CD4-positive, alpha-beta T cell treated with Interferon alpha-2 for 1 hour (primary cell): ENCODE measurements around the gene RNF150.

Experiments used
- DNase-seq, 2 donors: peaks; one replicate each; pipeline ENCODE4 v3.0.0-alpha.2; 2020 to 2022

RNF150 gene

GRCh38 chr4:140969296-140969695, 164.0 kb downstream of the RNF150 start:
- no peak for DNase-seq

- no peak for DNase-seq
Measured at GRCh38 chr4:140968371-140968770, 164.9 kb downstream of the RNF150 start.

GRCh38 chr4:140963883-140964282, 169.4 kb downstream of the RNF150 start:
- DNase-seq = no peak

DNA sequence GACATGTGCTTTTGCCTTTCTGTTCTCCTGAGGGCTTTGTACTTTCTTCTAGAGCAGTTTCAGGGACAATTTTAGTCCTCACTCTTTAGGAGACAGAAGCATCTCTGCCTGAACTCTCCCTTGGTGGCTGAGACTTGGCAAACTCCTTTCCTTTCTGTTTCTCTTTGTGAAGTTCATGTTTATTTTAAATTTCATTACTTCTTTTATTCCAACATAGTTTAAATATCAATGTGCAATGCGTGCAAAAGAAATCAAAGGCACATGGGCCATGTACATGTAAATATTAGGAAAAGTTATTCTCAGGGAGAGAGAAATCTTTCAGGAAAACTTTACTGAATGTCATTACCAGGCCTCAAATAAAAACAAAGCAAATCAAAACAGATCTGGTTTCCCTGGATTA, 177.6 kb downstream of the RNF150 start:
- DNase-seq = no peak

DNA sequence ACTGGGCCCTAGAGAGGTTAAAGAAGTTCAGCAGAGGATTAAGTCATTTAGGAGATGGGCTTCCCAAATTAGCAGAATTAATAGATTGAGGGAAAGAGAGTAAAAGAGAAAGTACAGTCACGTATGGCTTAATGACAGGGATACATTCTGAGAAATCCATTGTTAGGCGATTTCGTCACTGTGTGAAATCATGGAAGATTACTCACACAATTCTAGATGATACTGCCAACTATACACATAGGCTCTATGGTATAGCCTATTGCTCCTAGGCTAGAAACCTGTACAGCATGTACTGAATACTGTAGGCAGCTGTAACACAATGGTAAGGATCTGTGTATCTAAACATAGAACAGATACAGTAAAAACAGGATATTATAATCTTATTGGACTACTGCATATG, 180.6 kb downstream of the RNF150 start:
- no peak for DNase-seq

- DNase-seq = no peak
Measured at GRCh38 chr4:140947506-140947905, 185.8 kb downstream of the RNF150 start.

GRCh38 chr4:140945106-140945505, 188.2 kb downstream of the RNF150 start:
- DNase-seq = no peak

- no peak for DNase-seq
Measured at GRCh38 chr4:140944572-140944971, 188.7 kb downstream of the RNF150 start.

- DNase-seq = no peak
Measured at GRCh38 chr4:140944199-140944515, 189.1 kb downstream of the RNF150 start.

DNA sequence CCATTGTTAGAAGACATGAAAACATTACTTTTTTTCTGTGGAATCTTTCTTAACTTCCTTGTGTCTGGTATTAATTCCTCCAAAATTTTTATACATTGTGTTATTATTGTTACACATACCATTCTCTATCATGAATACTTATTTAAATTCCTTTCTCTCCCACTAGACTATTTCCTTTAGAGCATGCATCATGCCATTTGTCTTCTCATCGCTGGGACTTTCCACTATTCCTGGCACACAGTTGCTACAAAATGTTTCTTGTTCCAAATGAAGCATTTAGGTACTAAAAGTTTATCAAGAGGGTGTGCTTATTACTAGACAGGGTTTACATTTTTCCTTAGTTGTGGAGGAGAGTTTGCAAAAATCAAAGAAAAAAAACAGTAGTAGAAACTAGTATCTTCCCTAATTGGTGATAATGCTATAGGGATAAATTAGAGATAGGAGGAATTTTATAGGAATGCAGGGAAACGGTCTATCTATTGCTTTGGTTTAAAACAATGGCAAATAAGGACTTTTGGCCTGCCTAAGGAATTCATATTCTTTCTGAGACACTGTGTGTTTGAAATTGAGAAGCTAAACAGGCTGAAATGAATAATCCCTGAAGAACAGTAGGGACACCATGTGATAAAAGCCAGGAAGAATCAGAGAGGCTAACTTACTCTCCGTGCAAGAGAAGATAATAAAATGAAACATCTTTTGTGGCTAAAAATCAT, 189.6 kb downstream of the RNF150 start:
- no peak for DNase-seq

DNA sequence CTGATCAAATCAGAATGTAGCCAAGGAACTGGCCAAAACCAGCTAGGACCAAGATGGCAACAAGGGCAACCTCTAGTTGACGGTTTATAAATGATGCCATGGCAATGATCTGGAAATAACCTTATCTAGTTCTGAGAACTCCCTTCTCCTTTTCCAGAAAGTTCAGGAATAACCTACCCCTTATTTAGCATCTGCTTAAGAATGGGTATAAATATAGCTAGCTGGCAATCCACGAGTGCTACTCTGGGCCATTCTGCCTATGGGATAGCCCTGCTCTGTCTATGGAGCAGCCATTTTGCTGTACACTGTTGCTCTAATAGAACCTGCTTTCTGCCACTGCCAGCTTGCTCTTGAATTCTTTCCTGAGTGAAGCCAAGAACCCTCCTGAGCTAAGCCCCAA, 192.7 kb downstream of the RNF150 start:
- no peak for DNase-seq

GRCh38 chr4:140937866-140938265, 195.4 kb downstream of the RNF150 start:
- no peak for DNase-seq

DNA sequence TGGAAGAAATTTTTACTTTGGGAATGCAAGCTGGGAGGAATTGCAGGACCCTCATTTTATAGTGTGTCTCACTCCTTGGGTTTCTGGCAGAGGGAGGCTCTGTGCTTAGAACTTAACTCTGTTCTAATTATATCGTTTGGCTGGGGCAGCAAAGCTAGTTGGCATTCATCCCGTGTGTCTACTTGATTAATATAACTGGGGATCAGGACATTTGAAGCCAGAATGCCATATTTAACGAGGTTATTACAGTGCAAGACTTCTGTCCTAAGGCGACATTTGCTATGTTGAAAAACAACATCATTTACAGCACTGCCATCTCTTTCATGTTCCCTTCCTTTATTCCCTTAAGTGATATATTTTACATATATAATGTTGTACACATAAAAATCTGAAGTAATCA, 198.0 kb downstream of the RNF150 start:
- DNase-seq = no peak

DNA sequence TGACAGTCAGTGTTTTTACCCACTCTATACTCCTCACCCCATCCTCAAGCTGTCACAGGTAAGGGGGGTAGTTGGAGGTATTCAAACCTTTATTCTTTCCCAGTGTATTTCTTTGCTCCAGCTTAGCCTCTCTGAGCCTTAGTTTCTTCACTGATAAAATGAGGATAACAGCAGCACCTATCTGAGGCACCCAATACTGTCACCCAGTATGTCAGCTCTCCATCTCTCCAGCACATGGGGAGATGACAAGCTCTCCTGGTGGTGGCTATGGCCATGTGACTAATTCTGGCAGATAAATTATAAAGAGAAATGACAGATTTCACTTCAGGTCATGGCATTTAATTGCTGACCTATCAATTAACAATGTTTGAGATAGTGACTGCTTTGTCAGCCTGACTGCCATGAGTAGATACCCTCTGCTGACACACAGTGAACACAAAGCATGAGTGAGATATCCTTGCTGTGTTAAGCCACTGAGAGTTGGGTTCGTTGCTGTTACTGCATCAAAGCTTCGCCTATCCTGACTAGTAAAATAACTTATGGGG, 200.7 kb downstream of the RNF150 start:
- DNase-seq = no peak

DNA sequence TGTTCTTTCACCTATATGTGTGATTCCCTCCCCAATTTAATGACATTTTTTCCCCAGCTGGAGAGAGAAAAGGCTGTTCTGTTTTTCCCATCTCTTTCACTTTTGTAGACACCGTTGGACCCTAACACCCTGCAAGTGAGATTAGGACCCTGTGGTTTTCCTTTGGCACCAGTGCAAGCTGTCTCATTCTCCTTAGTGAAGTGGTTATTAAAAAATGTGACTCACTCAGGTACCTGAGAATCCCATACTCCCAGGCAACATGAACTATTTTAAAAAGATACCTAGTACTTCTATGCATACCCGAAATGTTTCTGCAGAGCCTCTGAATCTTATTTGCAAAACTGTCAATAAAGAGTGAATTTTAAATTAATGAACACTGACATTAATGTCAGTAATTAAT, 201.4 kb downstream of the RNF150 start:
- DNase-seq = no peak

DNA sequence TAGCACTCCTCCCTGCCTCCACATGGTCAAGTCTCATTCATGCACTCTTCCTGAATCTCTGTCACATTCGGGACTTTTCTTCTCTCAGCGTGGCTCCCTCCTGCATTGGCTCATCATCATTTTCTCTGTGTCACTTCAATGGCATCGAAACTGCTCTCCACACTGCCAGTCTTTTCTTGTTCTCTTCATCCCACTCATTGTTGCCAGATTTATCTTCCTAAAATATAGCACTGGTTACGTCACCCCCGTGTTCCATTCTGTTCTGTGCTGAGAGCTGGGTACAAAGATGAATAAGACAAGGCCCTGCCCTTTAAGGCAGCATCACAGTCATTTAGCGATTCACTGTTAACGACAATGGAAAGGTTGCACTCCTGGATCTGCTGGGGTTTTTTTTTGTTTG, 202.7 kb downstream of the RNF150 start:
- no peak for DNase-seq

DNA sequence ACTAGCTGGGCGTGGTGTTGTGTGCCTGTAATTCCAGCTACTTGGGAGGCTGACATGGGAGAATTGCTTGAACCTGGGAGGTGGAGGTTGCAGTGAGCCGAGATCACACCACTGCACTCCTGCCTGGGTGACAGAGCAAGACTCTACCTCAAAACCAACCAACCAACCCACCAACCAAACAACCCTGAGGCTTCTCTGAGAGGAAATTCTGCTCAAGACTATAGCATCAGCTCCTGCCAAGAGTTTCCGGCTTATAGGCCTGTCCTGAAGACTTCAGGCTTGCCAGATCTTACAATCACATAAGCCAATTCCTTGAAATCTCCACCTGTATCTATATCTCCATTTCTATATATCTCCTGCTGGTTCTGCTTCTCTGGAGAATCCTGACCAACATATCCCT, 203.3 kb downstream of the RNF150 start:
- DNase-seq = no peak

DNA sequence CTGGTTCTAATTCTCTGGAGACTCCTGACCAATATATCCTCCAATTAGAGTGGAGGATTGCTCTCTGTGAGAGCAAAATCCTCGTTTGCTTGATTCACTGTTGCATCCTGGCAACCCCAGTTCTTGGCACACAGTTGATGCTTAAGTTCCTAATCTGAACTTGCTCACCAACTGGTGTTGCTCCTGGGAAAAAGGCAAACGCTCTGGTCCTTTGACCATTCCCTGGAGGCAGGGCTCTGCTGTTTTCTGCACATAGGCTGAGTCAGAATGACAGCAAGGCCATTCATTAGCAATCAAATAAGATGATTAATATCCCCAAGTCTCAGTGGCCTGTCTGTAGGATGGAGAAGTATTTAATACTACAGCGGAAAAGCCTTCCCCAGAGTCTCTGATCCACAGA, 204.4 kb downstream of the RNF150 start:
- no peak for DNase-seq

DNA sequence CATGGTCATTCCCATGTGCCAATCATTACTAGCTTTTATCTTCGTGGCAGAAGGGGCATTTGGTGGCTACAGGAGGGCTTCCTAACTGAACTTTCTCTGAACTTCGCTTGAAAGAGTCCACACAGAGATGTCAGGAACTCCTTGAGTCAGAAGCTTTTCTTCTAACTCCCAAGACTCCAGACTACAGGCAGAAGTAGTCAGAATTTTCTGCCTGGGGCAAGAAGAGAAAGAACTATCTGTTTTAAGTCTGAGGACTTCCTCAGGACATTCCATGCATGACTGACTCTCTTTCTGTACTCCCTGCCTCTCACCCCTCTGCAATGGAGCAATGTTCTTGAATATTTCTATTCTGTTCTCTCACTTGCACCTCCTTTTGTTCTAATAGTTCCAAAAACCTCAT, 206.6 kb downstream of the RNF150 start:
- no peak for DNase-seq

DNA sequence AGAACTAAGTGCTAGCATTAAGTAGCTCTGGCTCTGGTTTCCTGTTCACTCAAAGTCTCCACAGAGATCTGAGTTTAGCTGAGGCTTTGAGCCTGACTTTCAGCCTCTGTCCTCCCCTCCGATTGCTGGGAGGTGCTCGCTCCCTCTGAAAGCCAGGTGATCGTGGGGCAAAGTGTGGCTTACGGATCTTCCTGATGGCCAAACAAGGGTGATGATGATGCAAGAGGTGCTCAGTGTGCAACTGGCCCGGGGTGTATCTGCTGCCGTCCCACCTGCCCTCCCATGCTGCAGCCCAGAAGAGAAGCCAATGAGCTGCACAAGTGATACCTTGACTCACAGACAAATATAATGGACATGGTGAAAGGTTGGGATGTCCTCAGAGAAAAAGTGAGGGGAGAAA, 207.9 kb downstream of the RNF150 start:
- no peak for DNase-seq

- no peak for DNase-seq
Measured at GRCh38 chr4:140924761-140925392, 208.4 kb downstream of the RNF150 start.

DNA sequence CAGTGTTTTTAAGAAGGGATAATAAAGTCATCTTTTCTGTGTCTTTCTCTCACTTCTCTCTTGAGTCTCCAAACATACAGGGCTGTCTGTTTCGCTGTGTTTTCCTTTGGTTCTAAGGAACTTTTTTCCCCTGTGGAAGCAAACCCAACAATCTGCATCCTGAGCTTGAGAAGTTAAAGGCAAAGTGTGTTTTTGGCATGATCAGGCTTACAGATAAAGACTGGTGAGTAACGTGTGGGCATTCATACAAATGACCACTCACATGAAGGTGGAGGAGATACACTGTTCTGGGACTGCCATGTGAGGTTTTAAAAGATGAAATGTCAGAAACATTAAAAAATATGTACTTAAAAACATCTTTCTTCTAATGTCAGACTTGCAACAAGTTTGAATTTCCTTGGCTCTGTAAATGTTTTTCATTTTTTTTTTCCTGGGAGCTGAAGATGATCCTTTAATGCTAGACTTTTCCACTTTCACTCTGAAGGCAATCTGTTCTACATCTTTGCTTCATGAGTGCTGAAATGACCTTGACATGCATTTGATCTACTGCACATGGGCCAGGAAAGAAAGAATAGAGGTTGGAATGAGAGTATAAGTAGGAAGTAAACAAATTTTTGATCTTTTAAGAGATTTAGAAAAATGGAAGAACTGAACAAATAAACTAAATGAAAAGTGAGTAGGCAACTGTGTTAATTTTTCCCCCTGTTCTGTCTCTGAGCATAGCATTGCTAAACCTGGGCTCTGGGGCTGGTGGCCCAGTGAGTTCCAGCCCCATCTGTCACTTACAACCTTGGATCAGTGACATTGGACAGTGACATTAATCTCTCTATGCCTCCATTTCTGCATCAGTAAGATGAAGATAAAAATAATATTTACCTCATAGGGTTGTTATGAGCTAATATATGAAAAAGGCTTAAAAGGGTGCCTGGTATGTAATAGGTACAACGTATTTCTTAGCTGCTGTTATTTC, 226.0 kb downstream of the RNF150 start:
- DNase-seq = no peak

DNA sequence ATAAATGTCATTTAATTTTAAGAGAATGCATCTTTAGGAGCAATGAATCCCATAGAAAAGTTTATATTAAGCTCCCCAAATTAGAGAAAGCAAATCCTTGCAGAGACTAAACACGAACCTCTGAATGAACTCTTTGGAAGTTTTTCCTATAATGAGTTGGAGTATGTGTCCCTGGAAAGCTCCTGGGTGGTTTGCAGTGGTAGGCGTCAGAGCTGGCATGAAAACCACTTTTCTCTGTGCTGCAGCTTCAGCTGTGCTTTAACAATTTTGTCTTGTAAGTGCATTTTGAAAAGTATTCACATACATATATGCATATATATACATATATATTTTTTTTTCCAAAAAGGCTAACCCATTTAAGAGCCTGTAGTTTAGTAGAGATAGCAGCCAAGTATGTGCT, 228.4 kb downstream of the RNF150 start:
- no peak for DNase-seq
